NCI-H774 (cell line): Measurements from ENCODE around the gene EGLN3.

Source experiments
- DNase-seq: peaks from one replicate; lab custom pipeline; 2025; lab: John Stamatoyannopoulos, UW

Gene EGLN3

GRCh38 chr14:33910435-33910834, 40.4 kb downstream of the EGLN3 start:
- no peak for DNase-seq

GRCh38 chr14:33909380-33910084, 41.3 kb downstream of the EGLN3 start:
- DNase-seq: no peak

- no peak for DNase-seq
These were observed 42.2 kb downstream of the EGLN3 start for GRCh38 chr14:33908540-33909223.

GRCh38 chr14:33906968-33907367, 43.9 kb downstream of the EGLN3 start:
- no peak for DNase-seq

- no peak for DNase-seq
These were observed 46.3 kb downstream of the EGLN3 start for GRCh38 chr14:33904609-33905008.

GRCh38 chr14:33903369-33903768, 47.5 kb downstream of the EGLN3 start:
- DNase-seq: no peak

- DNase-seq: no peak
These were observed 48.5 kb downstream of the EGLN3 start for GRCh38 chr14:33902363-33902762.

- DNase-seq: no peak
These were observed 49.3 kb downstream of the EGLN3 start for GRCh38 chr14:33901426-33902155.

- DNase-seq: no peak
These were observed 50.2 kb downstream of the EGLN3 start for GRCh38 chr14:33900706-33901105.

GRCh38 chr14:33899723-33900341, 51.0 kb downstream of the EGLN3 start:
- DNase-seq: peak; percentile 16

- no peak for DNase-seq
These were observed 52.9 kb downstream of the EGLN3 start for GRCh38 chr14:33897878-33898535.

- DNase-seq: no peak
These were observed 53.5 kb downstream of the EGLN3 start for GRCh38 chr14:33897382-33897781.

GRCh38 chr14:33894339-33894738, 56.5 kb downstream of the EGLN3 start:
- DNase-seq: no peak

- DNase-seq: no peak
These were observed 59.2 kb downstream of the EGLN3 start for GRCh38 chr14:33891700-33892099.

GRCh38 chr14:33884916-33885315, 66.0 kb downstream of the EGLN3 start:
- DNase-seq: no peak

- DNase-seq: no peak
These were observed 70.5 kb downstream of the EGLN3 start for GRCh38 chr14:33880330-33880729.

- no peak for DNase-seq
These were observed 71.1 kb downstream of the EGLN3 start for GRCh38 chr14:33879684-33880286.

- no peak for DNase-seq
These were observed 74.6 kb downstream of the EGLN3 start for GRCh38 chr14:33876274-33876673.
